Astrocyte of the cerebellum (primary cell): ENCODE measurements around the gene SLC35F1.
A peak's percentile ranks its signal among the peaks of the same experiment; 100 is the strongest.

Source experiments
- DNase-seq: peaks from one replicate; pipeline ENCODE4 v3.0.0-alpha.2; 2011; ENCODE audit warnings: low read depth
- H3K4me3 ChIP-seq: 2 replicates; pipeline ENCODE4 v1.5.1; 2011; ENCODE audit warnings: mild to moderate bottlenecking, low read depth, low read length, moderate library complexity
- in situ Hi-C: cut with HindIII; loops from 2 replicates; pipeline ENCODE4 v1.10.0; 2017; ENCODE audit warnings: low sequenced_read_pairs
- TF ChIP-seq, protein P1 (sequence below): IDR thresholded peaks from 2 replicates; pipeline ENCODE4 v1.5.1; 2012; ENCODE audit warnings: low read length, low read depth, moderate library complexity, mild to moderate bottlenecking; ENCODE audit errors: missing control alignments

Gene SLC35F1

DNA sequence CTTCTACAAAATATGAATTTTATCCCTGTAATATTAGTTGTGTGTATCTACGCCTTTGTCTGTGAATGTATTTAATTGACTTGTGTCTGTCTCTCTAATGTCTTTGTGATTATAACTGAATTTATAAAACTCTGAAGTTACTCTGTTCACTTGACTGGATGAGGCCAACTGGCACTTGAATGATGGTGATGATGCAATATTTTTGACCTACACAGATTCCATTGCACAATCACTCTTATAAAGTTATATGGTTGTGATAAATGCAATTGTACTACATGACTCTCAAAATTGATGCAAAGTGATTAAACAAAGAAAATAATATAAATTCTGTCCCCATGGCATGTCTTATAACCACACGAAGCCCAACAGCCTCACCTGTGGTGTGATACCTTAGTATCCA lies 353.8 kb downstream of the SLC35F1 start:
- H3K4me3 ChIP-seq, result no peak overlapping the region
- in situ Hi-C loops, result no loop called here
- TF ChIP-seq, protein P1, sequence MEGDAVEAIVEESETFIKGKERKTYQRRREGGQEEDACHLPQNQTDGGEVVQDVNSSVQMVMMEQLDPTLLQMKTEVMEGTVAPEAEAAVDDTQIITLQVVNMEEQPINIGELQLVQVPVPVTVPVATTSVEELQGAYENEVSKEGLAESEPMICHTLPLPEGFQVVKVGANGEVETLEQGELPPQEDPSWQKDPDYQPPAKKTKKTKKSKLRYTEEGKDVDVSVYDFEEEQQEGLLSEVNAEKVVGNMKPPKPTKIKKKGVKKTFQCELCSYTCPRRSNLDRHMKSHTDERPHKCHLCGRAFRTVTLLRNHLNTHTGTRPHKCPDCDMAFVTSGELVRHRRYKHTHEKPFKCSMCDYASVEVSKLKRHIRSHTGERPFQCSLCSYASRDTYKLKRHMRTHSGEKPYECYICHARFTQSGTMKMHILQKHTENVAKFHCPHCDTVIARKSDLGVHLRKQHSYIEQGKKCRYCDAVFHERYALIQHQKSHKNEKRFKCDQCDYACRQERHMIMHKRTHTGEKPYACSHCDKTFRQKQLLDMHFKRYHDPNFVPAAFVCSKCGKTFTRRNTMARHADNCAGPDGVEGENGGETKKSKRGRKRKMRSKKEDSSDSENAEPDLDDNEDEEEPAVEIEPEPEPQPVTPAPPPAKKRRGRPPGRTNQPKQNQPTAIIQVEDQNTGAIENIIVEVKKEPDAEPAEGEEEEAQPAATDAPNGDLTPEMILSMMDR, result no peak
- DNase-seq, result no peak

DNA sequence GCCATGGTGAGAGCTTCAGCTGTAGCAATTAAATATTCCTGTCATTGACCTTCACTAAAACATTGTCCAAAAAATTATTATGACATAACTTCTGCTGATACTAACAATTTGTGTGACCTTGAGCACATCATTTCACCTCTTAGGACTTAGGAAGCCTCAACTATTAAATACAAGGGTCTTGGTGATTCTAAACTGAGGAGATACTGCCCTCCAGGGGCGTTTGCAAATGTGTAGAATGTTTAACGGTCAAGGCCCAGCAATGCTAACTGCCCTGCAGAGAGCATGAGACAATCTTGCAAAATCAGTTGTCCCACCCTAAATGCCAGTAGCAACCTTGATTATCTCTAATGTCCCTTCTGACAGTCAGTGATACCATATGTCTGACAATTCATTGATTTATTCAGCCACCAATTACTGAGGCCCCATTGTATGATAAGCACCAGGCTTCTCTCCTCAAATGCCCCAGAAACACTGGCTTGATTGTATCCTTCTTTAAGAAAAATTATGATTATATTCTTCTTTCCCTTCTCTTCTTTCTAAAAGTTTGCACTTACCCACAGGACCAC lies 356.9 kb downstream of the SLC35F1 start:
- no peak overlapping the region for H3K4me3 ChIP-seq
- peak; percentile 20 for DNase-seq
- TF ChIP-seq, protein P1, result peak; percentile 56
- in situ Hi-C loops, result no loop called here

DNA sequence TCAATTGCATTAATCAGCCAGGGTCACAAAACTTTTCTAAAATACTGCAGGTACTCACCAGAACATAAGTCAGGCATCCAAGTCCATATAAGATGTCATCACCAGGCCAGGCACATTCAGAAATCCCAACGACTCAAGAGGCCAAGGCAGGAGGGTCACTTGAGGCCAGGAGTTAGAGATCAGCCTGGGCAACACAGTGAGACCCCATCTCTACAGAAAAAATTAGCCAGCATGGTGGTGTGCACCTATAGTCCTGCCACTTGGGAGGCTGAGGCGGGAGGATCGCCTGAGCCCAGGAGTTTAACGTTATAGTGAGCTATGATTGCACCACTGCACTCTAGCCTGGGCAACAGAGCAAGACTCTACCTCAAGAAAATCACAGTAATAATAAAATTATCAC lies 362.6 kb downstream of the SLC35F1 start:
- no peak for DNase-seq
- in situ Hi-C loops, result no loop called here
- TF ChIP-seq, protein P1, result no peak
- no peak overlapping the region for H3K4me3 ChIP-seq

DNA sequence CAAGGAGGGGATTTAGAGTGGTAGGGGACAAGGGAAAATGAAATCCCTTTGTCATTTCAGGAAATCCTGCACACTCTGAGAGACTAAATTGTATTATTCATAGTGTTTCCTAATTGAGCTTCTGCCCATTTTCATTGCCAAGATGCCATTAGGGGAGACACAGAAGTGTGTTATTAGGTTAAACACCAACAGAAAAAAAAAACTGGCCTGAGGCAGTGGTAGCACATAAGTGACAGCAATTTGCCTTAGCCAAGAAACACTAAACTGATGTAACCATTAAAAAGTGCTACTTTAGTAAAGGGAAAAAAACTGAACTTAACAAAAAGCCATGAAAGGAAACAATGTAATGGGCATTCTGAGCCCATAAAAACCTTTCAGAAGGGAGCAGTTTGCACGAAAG lies 370.6 kb downstream of the SLC35F1 start:
- in situ Hi-C loops, result loop anchor here (25.0 kb wide), 1 partner anchor 485 kb away; no protein-coding TSS in a partner anchor
- no peak overlapping the region for H3K4me3 ChIP-seq
- TF ChIP-seq, protein P1, result no peak
- DNase-seq, result no peak

DNA sequence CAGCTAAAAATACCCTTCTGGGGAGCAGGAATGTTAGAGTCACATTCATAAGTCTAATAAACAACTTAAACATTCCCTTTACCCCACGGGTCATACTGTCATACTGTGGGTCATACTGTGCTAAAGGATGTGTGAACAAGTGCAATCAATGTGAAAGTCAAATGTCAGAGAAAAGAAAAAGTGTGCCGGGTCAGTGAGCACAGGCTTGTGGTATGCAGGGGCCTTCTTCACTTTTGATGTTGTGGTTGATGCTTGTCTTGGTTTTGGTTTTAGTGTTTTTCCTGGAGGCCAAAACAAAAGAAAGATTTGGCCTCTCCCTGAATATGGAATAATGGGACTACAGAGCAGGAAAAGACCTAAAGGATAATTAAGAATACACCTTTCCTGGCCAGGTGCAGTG lies 373.1 kb downstream of the SLC35F1 start:
- TF ChIP-seq, protein P1, result no peak

DNA sequence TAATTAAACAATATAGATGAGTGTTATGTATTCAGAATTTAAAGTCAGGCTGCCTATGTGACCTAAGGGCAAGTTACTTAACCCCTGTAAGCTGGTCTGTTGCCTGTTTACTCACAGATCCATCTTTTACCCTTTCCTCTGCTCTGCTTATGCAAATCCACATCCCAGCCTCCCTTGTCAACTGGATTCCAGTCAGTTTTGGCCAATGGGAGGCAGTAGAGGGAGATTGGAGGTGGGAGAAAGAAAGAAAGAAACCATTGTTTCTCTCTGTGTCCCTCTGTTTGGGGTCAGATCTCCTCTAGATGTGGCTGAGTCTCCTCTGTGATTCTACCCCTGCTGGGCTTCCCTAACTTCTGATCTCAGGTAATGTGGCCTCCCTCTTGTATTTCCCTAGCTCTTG lies 374.2 kb downstream of the SLC35F1 start:
- no peak for DNase-seq
- TF ChIP-seq, protein P1, result no peak
- no peak overlapping the region for H3K4me3 ChIP-seq
- in situ Hi-C loops, result loop anchor here (25.0 kb wide), 1 partner anchor 481 kb away; no protein-coding TSS in a partner anchor

More for the DNA sequence above, 373.1 kb downstream of the SLC35F1 start:
- DNase-seq, result peak; percentile 8
- in situ Hi-C loops, result loop anchor here (25.0 kb wide), 1 partner anchor 482 kb away; no protein-coding TSS in a partner anchor
- no peak overlapping the region for H3K4me3 ChIP-seq
